Thoracic aorta (tissue), 2 donors: ENCODE results near the gene ARMC3. TPM values are rescaled to one million over a fixed set of nuclear protein-coding genes. Genes with fewer than 3 reads are reported as not detected.

ENCODE experiments used
- ATAC-seq: fragments of 150-250 bp; one replicate; pipeline ENCODE4 v1.8.0; 2017; ENCODE audit warnings: low read depth; ENCODE audit not compliant: insufficient number of reproducible peaks, low FRiP score
- DNase-seq: peaks from one replicate; pipeline ENCODE4 v3.0.0-alpha.2; 2020; ENCODE audit warnings: low spot score
- H3K27ac ChIP-seq, 2 donors: fragments of 200-600 bp; sonication (generic); 1 replicate in 1 of 2; 2 replicates in 1 of 2; pipeline ENCODE4 v1.5.1; 2016; ENCODE audit warnings: mild to moderate bottlenecking in 2 of 2, moderate library complexity in 2 of 2
- H3K27me3 ChIP-seq: fragments of 200-600 bp; sonication (generic); replicated peaks from 2 replicates; pipeline ENCODE4 v1.6.0; 2016; ENCODE audit warnings: mild to moderate bottlenecking; ENCODE audit not compliant: insufficient read depth
- H3K36me3 ChIP-seq: fragments of 200-600 bp; sonication (generic); one replicate; pipeline ENCODE4 v1.5.1; 2016
- H3K4me1 ChIP-seq, 2 donors: fragments of 200-600 bp; sonication (generic); 1 replicate in 1 of 2; 2 replicates in 1 of 2; pipeline versions ENCODE4 v1.5.1 to v1.6.0; 2016; ENCODE audit warnings: low read depth in 2 of 2, mild to moderate bottlenecking in 1 of 2; ENCODE audit not compliant: control insufficient read depth in 1 of 2
- H3K4me3 ChIP-seq: fragments of 200-600 bp; sonication (generic); 2 replicates; pipeline ENCODE4 v1.5.1; 2016; ENCODE audit warnings: mild to moderate bottlenecking
- H3K9me3 ChIP-seq: fragments of 200-600 bp; sonication (generic); 2 replicates; pipeline ENCODE4 v1.5.1; 2016
- total RNA-seq, 2 donors: library from RNA; depleted of rRNA; stranded (reverse); fragments of >200 nt; gene quantifications; one replicate each; pipeline versions ENCODE4 v1.1.0 to v1.2.3, GENCODE V29; 2016
- TF ChIP-seq, protein P1 (sequence below): fragments of 200-600 bp; sonication (generic); IDR thresholded peaks from one replicate; pipeline ENCODE4 v1.5.1; 2019; ENCODE audit warnings: antibody characterized with exemption

ARMC3 gene
- total RNA-seq, 2 donors from 2014 or later = not detected

DNA sequence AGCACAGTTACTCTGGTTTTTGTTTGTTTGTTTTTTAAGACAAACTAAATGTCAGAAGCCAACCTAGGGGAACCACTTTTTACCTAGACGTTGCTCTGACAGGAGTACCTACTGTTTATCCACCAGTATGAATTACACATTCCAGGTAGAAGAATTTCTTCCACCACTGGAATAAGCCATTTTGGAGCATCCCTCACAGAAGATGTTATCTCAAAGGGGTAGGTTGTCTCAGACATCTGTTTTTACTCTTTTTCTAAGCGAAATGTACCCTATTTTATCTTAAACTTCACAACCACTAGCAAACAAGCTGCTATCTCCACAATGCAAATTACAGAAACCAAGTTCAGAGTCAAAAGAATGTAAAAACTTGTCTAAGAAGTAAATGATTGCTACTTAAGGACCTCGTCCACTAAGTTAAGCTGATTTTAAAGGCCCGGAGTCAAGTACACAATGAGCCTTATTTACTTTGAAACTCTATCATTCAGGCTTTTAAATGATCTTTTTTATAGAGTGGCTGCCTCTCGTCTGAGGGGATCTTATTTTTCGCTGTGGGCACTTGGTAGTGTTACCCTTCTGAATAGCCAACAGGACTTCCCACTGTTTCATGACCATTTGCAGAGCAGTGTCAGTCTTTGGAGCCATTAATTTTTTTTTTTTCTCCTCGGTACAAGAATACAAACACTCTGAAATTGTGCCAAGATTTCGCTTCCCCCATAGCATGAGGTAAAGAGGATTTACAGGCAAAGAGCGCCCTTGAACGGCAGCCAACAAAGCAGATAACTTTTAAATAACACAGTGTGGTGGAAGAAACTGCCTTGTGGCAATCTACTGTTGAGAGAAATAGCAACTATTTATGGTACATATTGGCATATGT lies 15.7 kb upstream of the ARMC3 start:
- no peak for DNase-seq
- no peak overlapping the region for H3K4me3 ChIP-seq
- H3K27me3 ChIP-seq = no peaks in the 10 kb centered on the region
- H3K9me3 ChIP-seq = no peaks in the 10 kb centered on the region
- H3K4me1 ChIP-seq = no peaks in the 10 kb centered on the region
- ATAC-seq = no peak
- TF ChIP-seq, protein P1, sequence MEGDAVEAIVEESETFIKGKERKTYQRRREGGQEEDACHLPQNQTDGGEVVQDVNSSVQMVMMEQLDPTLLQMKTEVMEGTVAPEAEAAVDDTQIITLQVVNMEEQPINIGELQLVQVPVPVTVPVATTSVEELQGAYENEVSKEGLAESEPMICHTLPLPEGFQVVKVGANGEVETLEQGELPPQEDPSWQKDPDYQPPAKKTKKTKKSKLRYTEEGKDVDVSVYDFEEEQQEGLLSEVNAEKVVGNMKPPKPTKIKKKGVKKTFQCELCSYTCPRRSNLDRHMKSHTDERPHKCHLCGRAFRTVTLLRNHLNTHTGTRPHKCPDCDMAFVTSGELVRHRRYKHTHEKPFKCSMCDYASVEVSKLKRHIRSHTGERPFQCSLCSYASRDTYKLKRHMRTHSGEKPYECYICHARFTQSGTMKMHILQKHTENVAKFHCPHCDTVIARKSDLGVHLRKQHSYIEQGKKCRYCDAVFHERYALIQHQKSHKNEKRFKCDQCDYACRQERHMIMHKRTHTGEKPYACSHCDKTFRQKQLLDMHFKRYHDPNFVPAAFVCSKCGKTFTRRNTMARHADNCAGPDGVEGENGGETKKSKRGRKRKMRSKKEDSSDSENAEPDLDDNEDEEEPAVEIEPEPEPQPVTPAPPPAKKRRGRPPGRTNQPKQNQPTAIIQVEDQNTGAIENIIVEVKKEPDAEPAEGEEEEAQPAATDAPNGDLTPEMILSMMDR = no peak
- H3K36me3 ChIP-seq = no peaks in the 10 kb centered on the region
- H3K27ac ChIP-seq = no peak overlapping the region

DNA sequence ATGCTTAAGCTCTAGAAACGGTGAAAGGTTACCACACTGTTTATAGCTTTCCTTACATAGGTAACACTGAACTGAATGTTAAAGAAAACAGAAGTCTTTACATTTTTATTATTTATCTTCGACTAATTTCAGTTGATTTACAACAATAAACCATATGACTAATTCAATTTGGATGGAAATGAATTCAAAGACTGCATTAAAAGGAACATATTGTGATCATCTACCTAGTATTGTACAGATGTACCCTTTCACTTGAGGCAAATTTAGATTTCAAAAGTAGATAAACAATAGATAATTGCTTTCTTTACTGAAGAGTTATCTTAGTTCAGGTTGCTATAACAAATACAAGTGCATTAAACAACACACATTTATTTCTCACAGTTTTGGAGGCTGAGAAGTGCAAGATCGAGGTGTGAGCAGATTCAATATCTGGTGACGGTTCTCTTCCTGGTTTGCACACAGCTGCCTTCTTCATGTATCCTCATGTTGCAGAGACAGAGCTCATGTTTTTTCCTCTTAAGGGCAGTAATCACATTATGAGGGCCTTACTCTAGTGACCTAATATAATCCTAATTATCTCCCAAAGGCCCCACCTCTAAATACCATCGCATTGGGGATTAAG lies 15.0 kb upstream of the ARMC3 start:
- H3K9me3 ChIP-seq = no peaks in the 10 kb centered on the region
- H3K4me3 ChIP-seq = no peak overlapping the region
- H3K36me3 ChIP-seq = no peaks in the 10 kb centered on the region
- DNase-seq (no peak), ATAC-seq (no peak)
- TF ChIP-seq, protein P1 = no peak
- no peaks in the 10 kb centered on the region for H3K27me3 ChIP-seq
- no peaks in the 10 kb centered on the region for H3K4me1 ChIP-seq
- H3K27ac ChIP-seq = no peak overlapping the region

DNA sequence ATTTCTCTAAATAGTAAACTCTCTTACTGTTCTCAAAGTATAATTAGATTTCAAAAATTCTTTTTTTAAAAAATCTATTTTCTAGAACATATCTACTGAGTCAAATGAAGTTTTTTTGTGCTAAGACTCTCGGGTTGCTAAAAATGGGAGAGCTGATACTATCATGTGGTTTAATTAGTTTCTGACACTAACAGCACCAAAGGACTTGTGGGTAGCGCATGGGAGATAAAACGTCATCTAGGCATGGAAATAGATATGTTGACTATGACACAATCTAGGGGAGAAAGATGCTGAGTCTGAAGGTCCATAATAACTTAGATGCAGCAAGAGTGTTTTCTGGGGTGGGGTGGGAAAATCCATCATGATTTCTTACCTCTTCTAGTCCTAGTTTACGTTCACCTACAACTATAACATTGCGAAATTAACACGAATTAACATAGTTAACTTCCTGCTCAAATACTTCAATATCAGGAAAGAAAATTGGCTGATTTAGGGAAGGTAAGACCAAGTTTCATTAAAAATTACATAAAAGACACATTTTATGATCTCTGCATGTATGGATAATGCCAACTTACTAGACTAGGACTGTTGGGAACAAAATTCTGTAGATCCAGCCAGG lies 14.3 kb upstream of the ARMC3 start:
- ATAC-seq (no peak), DNase-seq (no peak)
- TF ChIP-seq, protein P1 = no peak
- H3K27ac ChIP-seq = no peak overlapping the region
- H3K4me1 ChIP-seq = no peaks in the 10 kb centered on the region
- H3K36me3 ChIP-seq = no peaks in the 10 kb centered on the region
- H3K27me3 ChIP-seq = no peaks in the 10 kb centered on the region
- no peak overlapping the region for H3K4me3 ChIP-seq
- H3K9me3 ChIP-seq = no peaks in the 10 kb centered on the region

DNA sequence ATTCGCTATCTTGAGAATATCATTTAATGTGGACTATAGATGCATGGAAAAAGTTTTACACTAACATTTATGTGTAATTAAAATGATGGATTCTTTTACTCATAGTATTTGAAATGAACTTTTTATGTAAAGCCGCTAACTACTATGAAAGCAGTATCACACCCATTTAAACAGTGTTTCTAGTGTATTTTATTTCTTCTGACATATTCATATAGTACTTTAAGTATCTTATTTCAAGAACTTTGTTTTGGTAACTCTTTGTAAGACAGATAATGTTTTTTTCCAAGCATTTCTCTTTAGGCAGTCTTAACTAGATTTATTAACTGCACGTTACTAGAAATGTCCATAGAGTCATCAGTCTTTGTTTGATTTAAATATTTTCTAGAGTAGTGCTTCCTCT lies 12.5 kb upstream of the ARMC3 start:
- ATAC-seq (no peak), DNase-seq (no peak)
- Histone ChIP-seq H3K4me1 (no peaks in the 10 kb centered on the region), H3K27me3 (no peaks in the 10 kb centered on the region), H3K9me3 (no peaks in the 10 kb centered on the region), H3K4me3 (no peak overlapping the region), H3K36me3 (no peaks in the 10 kb centered on the region), H3K27ac (no peak overlapping the region)
- TF ChIP-seq, protein P1 = no peak

DNA sequence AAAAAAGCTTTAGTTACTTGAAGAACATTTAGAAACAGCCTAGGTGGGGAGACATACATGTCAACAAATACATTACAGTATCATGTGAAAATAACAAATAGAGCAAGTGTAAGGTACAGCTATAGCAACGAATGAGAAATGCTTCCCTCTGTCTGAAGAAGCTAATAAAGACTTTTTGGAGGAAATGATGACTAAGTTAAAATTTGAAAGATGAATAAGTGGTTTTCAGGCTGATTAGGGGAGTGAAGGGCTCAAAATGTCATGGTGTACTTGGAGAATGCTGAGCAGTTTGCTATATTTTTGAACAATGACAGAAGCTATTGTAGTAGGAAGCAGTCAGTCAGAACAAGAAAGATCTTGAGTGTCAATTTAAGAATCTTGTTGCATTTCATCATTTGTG lies 2.8 kb upstream of the ARMC3 start:
- Histone ChIP-seq H3K36me3 (no peaks in the 10 kb centered on the region), H3K9me3 (no peaks in the 10 kb centered on the region), H3K4me1 (peaks cover 0 to 10% of the 10 kb centered on the region in 2 donors), H3K4me3 (no peak overlapping the region), H3K27me3 (no peaks in the 10 kb centered on the region), H3K27ac (no peak overlapping the region)
- TF ChIP-seq, protein P1 = no peak
- ATAC-seq = no peak
- no peak for DNase-seq
